Right renal cortex interstitium (tissue), 3 donors: ENCODE results near the gene CDPF1. TPM values are rescaled to one million over a fixed set of nuclear protein-coding genes. Genes with fewer than 3 reads are reported as not detected.

Experiments
- DNase-seq, 3 donors: peaks; one replicate each; pipeline ENCODE4 v3.0.0-alpha.2; 2013; ENCODE audit warnings: low read depth in 3 of 3, low spot score in 2 of 3
- polyA plus RNA-seq, 3 donors: library from polyadenylated mRNA; unstranded; fragments of 120-200 nt; gene quantifications; one replicate each; pipeline ENCODE4 v1.2.1, GENCODE V29; 2013; ENCODE audit not compliant: insufficient read length in 3 of 3

The CDPF1 gene
- polyA plus RNA-seq: 10 to 100 TPM; 11.6 to 12.5 (median 11.7) TPM

- peak; percentile 52 to 72 (median 63) for DNase-seq
Observed at GRCh38 chr22:46250035-46250782, at the start of gene CDPF1. Gene CDPF1 (minus strand): TSS chr22:46250293. CDS start chr22:46248284, 2,009 bp downstream.

GRCh38 chr22:46299101-46299500 lies 49.0 kb upstream of the CDPF1 start:
- DNase-seq: no peak

- no peak for DNase-seq
Observed at GRCh38 chr22:46297151-46297812, 47.2 kb upstream of the CDPF1 start.

GRCh38 chr22:46296257-46297150 lies 46.4 kb upstream of the CDPF1 start, which contains the start of gene GTSE1:
Gene GTSE1 (plus strand): TSS chr22:46296870. CDS start chr22:46297401, 531 bp downstream.
- peak; percentile 94 to 96 (median 96) for DNase-seq

- no peak for DNase-seq
Observed at GRCh38 chr22:46295277-46295971, 45.3 kb upstream of the CDPF1 start.

- DNase-seq: no peak
Observed at GRCh38 chr22:46294784-46295183, 44.7 kb upstream of the CDPF1 start.

- DNase-seq: no peak
Observed at GRCh38 chr22:46293577-46294260, 43.6 kb upstream of the CDPF1 start.

- DNase-seq: no peak
Observed at GRCh38 chr22:46292732-46293131, 42.6 kb upstream of the CDPF1 start.

GRCh38 chr22:46292173-46292572 lies 42.1 kb upstream of the CDPF1 start:
- DNase-seq: no peak

- no peak for DNase-seq
Observed at GRCh38 chr22:46290843-46291785, 41.0 kb upstream of the CDPF1 start.

GRCh38 chr22:46290121-46290842 lies 40.2 kb upstream of the CDPF1 start:
- DNase-seq: no peak

GRCh38 chr22:46289244-46289891 lies 39.3 kb upstream of the CDPF1 start:
- DNase-seq: no peak

GRCh38 chr22:46288846-46289243 lies 38.8 kb upstream of the CDPF1 start:
- no peak for DNase-seq

GRCh38 chr22:46287873-46288751 lies 38.0 kb upstream of the CDPF1 start:
- DNase-seq: no peak

GRCh38 chr22:46286941-46287872 lies 37.1 kb upstream of the CDPF1 start:
- DNase-seq: no peak
